ENCODE data around the gene TTC21B. TPM values are rescaled to one million over a fixed set of nuclear protein-coding genes. Genes with fewer than 3 reads are reported as not detected.

TTC21B gene
- total RNA-seq, 1 experiment from 2014 or later, result 83.0 TPM

- no peak for TF ChIP-seq EZH2 (IDR thresholded peaks at IDR 0.05; ENCODE audit: borderline replicate concordance, low read depth, low read length, poor library complexity, severe bottlenecking)
- TF ChIP-seq CTCF (conservative IDR thresholded peaks at IDR 0.05; ENCODE audit: low read depth, low read length), result no peak
- Histone ChIP-seq H3K4me1 (ENCODE audit: insufficient read depth, low read length, poor library complexity, severe bottlenecking) (no peaks in the 10 kb centered on the region), H3K4me3 (ENCODE audit: low read depth, low read length, poor library complexity, severe bottlenecking) (no peak overlapping the region), H3K36me3 (ENCODE audit: insufficient read depth, low read length, poor library complexity, severe bottlenecking) (peaks cover 80% of the 10 kb centered on the region), H3K27me3 (replicated peaks; ENCODE audit: insufficient read depth, low read depth, low read length, poor library complexity) (no peaks in the 10 kb centered on the region), H3K27ac (ENCODE audit: low read depth, low read length, poor library complexity, severe bottlenecking) (no peak overlapping the region), H3K9me3 (ENCODE audit: low read depth, low read length, poor library complexity, severe bottlenecking) (no peaks in the 10 kb centered on the region)
- intact Hi-C loops (cut with micrococcal nuclease; ENCODE audit: unreplicated experiment), result no loop called here
- ChIA-PET POLR2A (ENCODE audit: low non-redundant PET) (no interaction called here), CTCF (interaction anchor here (0.5 kb wide), 1 partner anchor 216 kb away, joined by 3 read pairs; the partner anchor contains the start of gene SCN1A)
- no peak for DNase-seq (ENCODE audit: low spot score)
- no TSS peak for BruUV-seq (replicated peaks)
Measured at GRCh38 chr2:165911981-165912380, 41.6 kb downstream of the TTC21B start.

DNA sequence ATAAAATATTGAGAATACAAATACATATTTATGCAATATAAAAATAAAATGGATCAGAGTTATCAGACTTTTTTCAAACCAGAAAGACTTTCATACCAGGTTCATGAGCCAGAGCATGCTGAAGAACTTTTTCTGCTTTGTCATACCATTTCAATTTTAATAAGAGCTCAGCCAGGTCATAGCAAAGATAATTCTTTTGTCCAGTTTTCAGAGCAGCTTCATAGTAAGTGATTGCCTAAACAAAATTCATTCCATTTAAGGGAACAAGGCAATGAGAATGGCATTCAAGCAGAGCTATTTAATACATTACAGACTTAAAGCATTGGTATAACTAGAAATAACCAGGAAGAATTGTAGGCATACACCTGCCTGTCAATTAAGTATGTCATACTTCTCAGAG lies 42.3 kb downstream of the TTC21B start:
- H3K9me3 ChIP-seq (ENCODE audit: low read depth, low read length, poor library complexity, severe bottlenecking), result no peaks in the 10 kb centered on the region
- H3K27ac ChIP-seq (ENCODE audit: low read depth, low read length, poor library complexity, severe bottlenecking), result no peak overlapping the region
- no peaks in the 10 kb centered on the region for H3K4me1 ChIP-seq (ENCODE audit: insufficient read depth, low read length, poor library complexity, severe bottlenecking)
- DNase-seq (ENCODE audit: low spot score), result no peak
- H3K4me3 ChIP-seq (ENCODE audit: low read depth, low read length, poor library complexity, severe bottlenecking), result no peak overlapping the region
- TF ChIP-seq EZH2 (IDR thresholded peaks at IDR 0.05; ENCODE audit: borderline replicate concordance, low read depth, low read length, poor library complexity, severe bottlenecking) (no peak), CTCF (conservative IDR thresholded peaks at IDR 0.05; ENCODE audit: low read depth, low read length) (no peak)
- no peaks in the 10 kb centered on the region for H3K27me3 ChIP-seq (replicated peaks; ENCODE audit: insufficient read depth, low read depth, low read length, poor library complexity)
- intact Hi-C loops (cut with micrococcal nuclease; ENCODE audit: unreplicated experiment), result no loop called here
- ChIA-PET POLR2A (ENCODE audit: low non-redundant PET) (no interaction called here), CTCF (interaction anchor here (0.5 kb wide), 1 partner anchor 216 kb away, joined by 3 read pairs; the partner anchor contains the start of gene SCN1A)
- no TSS peak for BruUV-seq (replicated peaks)
- H3K36me3 ChIP-seq (ENCODE audit: insufficient read depth, low read length, poor library complexity, severe bottlenecking), result peaks cover 87% of the 10 kb centered on the region

GRCh38 chr2:165909466-165909865 lies 44.1 kb downstream of the TTC21B start:
- ChIA-PET CTCF (interaction anchor here (0.5 kb wide), 1 partner anchor 174 kb away, joined by 4 read pairs; no protein-coding TSS in a partner anchor), POLR2A (ENCODE audit: low non-redundant PET) (no interaction called here)
- intact Hi-C loops (cut with micrococcal nuclease; ENCODE audit: unreplicated experiment), result no loop called here
- H3K4me3 ChIP-seq (ENCODE audit: low read depth, low read length, poor library complexity, severe bottlenecking), result no peak overlapping the region
- TF ChIP-seq CTCF (conservative IDR thresholded peaks at IDR 0.05; ENCODE audit: low read depth, low read length) (no peak), EZH2 (IDR thresholded peaks at IDR 0.05; ENCODE audit: borderline replicate concordance, low read depth, low read length, poor library complexity, severe bottlenecking) (no peak)
- H3K4me1 ChIP-seq (ENCODE audit: insufficient read depth, low read length, poor library complexity, severe bottlenecking), result no peaks in the 10 kb centered on the region
- no peaks in the 10 kb centered on the region for H3K9me3 ChIP-seq (ENCODE audit: low read depth, low read length, poor library complexity, severe bottlenecking)
- no TSS peak for BruUV-seq (replicated peaks)
- peaks cover 82% of the 10 kb centered on the region for H3K36me3 ChIP-seq (ENCODE audit: insufficient read depth, low read length, poor library complexity, severe bottlenecking)
- H3K27me3 ChIP-seq (replicated peaks; ENCODE audit: insufficient read depth, low read depth, low read length, poor library complexity), result no peaks in the 10 kb centered on the region
- DNase-seq (ENCODE audit: low spot score), result no peak
- no peak overlapping the region for H3K27ac ChIP-seq (ENCODE audit: low read depth, low read length, poor library complexity, severe bottlenecking)
